Measurements from ENCODE around the gene CRYAB. TPM values are rescaled to one million over a fixed set of nuclear protein-coding genes. Genes with fewer than 3 reads are reported as not detected.

CRYAB gene
- total and polyA plus RNA-seq, 4 donors = 0.33 to 8.6 (median 3.6) TPM

DNA sequence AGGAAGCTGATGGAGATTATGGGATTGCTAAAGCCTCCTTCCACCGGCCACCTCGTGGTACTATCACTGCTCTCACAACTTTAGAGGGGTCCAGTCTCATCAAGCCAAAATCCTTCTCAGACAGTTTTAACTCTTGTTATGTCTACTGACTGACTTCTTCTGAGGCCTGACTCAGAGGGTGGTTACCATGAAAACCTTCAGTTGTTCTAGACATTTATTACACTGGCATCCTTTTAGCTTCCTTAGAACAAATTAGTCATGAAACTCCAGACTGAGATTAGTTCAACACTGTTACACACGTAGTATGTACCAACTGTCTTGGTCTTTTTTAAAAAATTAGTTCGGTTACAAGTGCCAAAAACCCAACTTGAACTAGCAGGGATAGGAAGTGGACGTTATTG, 33.1 kb upstream of the CRYAB start:
- H3K4me3 ChIP-seq (ENCODE audit: low read depth in 1 of 3, low read length in 3 of 3) = no peak overlapping the region
- no peak for DNase-seq (ENCODE audit: low spot score)
- H3K9me3 ChIP-seq (ENCODE audit: control insufficient read depth in 4 of 4, low read length in 3 of 4) = no peaks in the 10 kb centered on the region
- 76% methylated on average over 5 of the region's 5 CpGs for WGBS
- no peak overlapping the region for H3K9ac ChIP-seq (ENCODE audit: low read depth in 1 of 2, low read length in 2 of 2)
- peaks cover 0 to 5% (median 0%) of the 10 kb centered on the region in 4 donors for H3K4me1 ChIP-seq (ENCODE audit: control insufficient read depth in 4 of 4, insufficient read depth in 4 of 4, low read length in 3 of 4)
- TF ChIP-seq YY1 (IDR thresholded peaks at IDR 0.05) (no peak), EGR1 (IDR thresholded peaks at IDR 0.05; ENCODE audit: low read depth in 2 of 2) (no peak), FOXA2 (IDR thresholded peaks at IDR 0.05) (no peak), REST (IDR thresholded peaks at IDR 0.05) (no peak), RAD21 (IDR thresholded peaks at IDR 0.05) (no peak), JUND (IDR thresholded peaks at IDR 0.05) (no peak), MAX (IDR thresholded peaks at IDR 0.05) (no peak), GABPA (IDR thresholded peaks at IDR 0.05 in 1 of 2, conservative IDR thresholded peaks at IDR 0.05 in 1 of 2) (no peak), FOXA1 (IDR thresholded peaks at IDR 0.05) (no peak)
- TF ChIP-seq, protein P1, sequence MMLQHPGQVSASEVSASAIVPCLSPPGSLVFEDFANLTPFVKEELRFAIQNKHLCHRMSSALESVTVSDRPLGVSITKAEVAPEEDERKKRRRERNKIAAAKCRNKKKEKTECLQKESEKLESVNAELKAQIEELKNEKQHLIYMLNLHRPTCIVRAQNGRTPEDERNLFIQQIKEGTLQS (IDR thresholded peaks at IDR 0.05) = no peak
- no peak overlapping the region for H3K27ac ChIP-seq (ENCODE audit: low read depth in 1 of 2, low read length in 2 of 2)
- no peaks in the 10 kb centered on the region for H3K36me3 ChIP-seq (ENCODE audit: control insufficient read depth in 4 of 4, insufficient read depth in 3 of 4, low read depth in 1 of 4, low read length in 3 of 4)
- H3K27me3 ChIP-seq (ENCODE audit: control insufficient read depth in 4 of 4, insufficient read depth in 4 of 4, low read length in 3 of 4) = no peaks in the 10 kb centered on the region

DNA sequence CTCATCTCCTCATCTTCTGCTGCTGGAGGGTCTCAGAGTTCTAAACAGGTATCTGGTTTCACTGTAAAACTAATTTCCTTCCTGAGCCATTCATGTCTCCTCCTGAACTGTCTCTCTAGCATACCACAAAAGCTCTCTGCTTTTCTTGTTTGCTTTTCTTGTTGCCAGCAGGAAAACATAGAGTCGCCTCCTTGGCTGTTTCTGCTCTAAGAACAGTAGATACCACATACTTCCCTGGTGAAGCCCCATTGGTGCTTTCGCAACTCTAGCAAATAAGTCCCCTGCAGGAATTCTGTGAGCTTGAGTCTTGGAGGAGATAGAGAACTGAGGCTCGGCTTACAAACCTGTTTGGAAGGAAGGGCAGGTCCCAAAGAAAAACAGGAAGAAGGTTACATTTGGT, 32.6 kb upstream of the CRYAB start:
- H3K9ac ChIP-seq (ENCODE audit: low read depth in 1 of 2, low read length in 2 of 2) = no peak overlapping the region
- no peak overlapping the region for H3K4me3 ChIP-seq (ENCODE audit: low read depth in 1 of 3, low read length in 3 of 3)
- H3K4me1 ChIP-seq (ENCODE audit: control insufficient read depth in 4 of 4, insufficient read depth in 4 of 4, low read length in 3 of 4) = peaks cover 0 to 5% (median 1%) of the 10 kb centered on the region in 4 donors
- no peaks in the 10 kb centered on the region for H3K36me3 ChIP-seq (ENCODE audit: control insufficient read depth in 4 of 4, insufficient read depth in 3 of 4, low read depth in 1 of 4, low read length in 3 of 4)
- H3K9me3 ChIP-seq (ENCODE audit: control insufficient read depth in 4 of 4, low read length in 3 of 4) = no peaks in the 10 kb centered on the region
- TF ChIP-seq RXRA (IDR thresholded peaks at IDR 0.05) (no peak), MAX (IDR thresholded peaks at IDR 0.05) (no peak), RAD21 (IDR thresholded peaks at IDR 0.05) (no peak), YY1 (IDR thresholded peaks at IDR 0.05) (no peak)
- DNase-seq (ENCODE audit: low spot score) = no peak
- H3K27me3 ChIP-seq (ENCODE audit: control insufficient read depth in 4 of 4, insufficient read depth in 4 of 4, low read length in 3 of 4) = no peaks in the 10 kb centered on the region
- 80% methylated on average over 3 of the region's 3 CpGs for WGBS
- no peak overlapping the region for H3K27ac ChIP-seq (ENCODE audit: low read depth in 1 of 2, low read length in 2 of 2)

DNA sequence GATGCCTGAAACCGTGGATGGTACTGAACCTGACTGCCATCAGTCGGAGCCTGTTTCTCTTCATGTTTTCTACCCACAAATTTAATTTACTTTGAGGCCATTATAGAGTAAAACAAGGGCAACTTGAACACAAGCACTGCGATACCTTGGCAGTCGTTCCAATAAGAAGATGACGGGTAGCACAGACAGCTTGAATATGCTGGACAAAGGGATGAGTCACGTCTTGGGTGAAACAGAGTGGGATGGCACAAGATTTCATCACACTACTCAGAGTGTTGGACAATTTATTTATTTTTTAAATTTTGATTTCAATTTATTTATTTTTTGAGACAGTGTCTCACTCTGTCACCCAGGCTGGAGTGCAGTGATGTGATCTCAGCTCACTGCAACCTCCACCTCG, 31.3 kb upstream of the CRYAB start:
- 97% methylated on average over 7 of the region's 7 CpGs for WGBS
- no peak for DNase-seq (ENCODE audit: low spot score)
- TF ChIP-seq JUND (IDR thresholded peaks at IDR 0.05) = no peak
- TF ChIP-seq YY1 (IDR thresholded peaks at IDR 0.05) = no peak
- no peak for TF ChIP-seq FOXA2 (IDR thresholded peaks at IDR 0.05)
- no peak for TF ChIP-seq RAD21 (IDR thresholded peaks at IDR 0.05)
- TF ChIP-seq TAF1 (conservative IDR thresholded peaks at IDR 0.05) = no peak
- TF ChIP-seq NR2F2 (IDR thresholded peaks at IDR 0.05) = no peak
- TF ChIP-seq RXRA (IDR thresholded peaks at IDR 0.05) = no peak
- TF ChIP-seq FOXA1 (IDR thresholded peaks at IDR 0.05) = no peak
- no peak for TF ChIP-seq ZBTB33 (IDR thresholded peaks at IDR 0.05)
- no peak for TF ChIP-seq REST (IDR thresholded peaks at IDR 0.05)
- TF ChIP-seq, protein P1 (IDR thresholded peaks at IDR 0.05) = no peak
- no peak for TF ChIP-seq GABPA (IDR thresholded peaks at IDR 0.05 in 1 of 2, conservative IDR thresholded peaks at IDR 0.05 in 1 of 2)
- TF ChIP-seq HNF4A (conservative IDR thresholded peaks at IDR 0.05) = no peak
- TF ChIP-seq EGR1 (IDR thresholded peaks at IDR 0.05; ENCODE audit: low read depth in 2 of 2) = no peak

More for the DNA sequence above, 31.3 kb upstream of the CRYAB start:
- Histone ChIP-seq H3K36me3 (ENCODE audit: control insufficient read depth in 4 of 4, insufficient read depth in 3 of 4, low read depth in 1 of 4, low read length in 3 of 4) (no peaks in the 10 kb centered on the region), H3K9ac (ENCODE audit: low read depth in 1 of 2, low read length in 2 of 2) (no peak overlapping the region), H3K4me3 (ENCODE audit: low read depth in 1 of 3, low read length in 3 of 3) (no peak overlapping the region), H3K27ac (ENCODE audit: low read depth in 1 of 2, low read length in 2 of 2) (no peak overlapping the region), H3K4me1 (ENCODE audit: control insufficient read depth in 4 of 4, insufficient read depth in 4 of 4, low read length in 3 of 4) (peaks cover 0 to 9% (median 7%) of the 10 kb centered on the region in 4 donors), H3K9me3 (ENCODE audit: control insufficient read depth in 4 of 4, low read length in 3 of 4) (no peaks in the 10 kb centered on the region), H3K27me3 (ENCODE audit: control insufficient read depth in 4 of 4, insufficient read depth in 4 of 4, low read length in 3 of 4) (no peaks in the 10 kb centered on the region)
